ENCODE measurements around the gene LRRC52. TPM values are rescaled to one million over a fixed set of nuclear protein-coding genes. Genes with fewer than 3 reads are reported as not detected.

The LRRC52 gene
- total RNA-seq, 1 donor from 2014 or later, result not detected

DNA sequence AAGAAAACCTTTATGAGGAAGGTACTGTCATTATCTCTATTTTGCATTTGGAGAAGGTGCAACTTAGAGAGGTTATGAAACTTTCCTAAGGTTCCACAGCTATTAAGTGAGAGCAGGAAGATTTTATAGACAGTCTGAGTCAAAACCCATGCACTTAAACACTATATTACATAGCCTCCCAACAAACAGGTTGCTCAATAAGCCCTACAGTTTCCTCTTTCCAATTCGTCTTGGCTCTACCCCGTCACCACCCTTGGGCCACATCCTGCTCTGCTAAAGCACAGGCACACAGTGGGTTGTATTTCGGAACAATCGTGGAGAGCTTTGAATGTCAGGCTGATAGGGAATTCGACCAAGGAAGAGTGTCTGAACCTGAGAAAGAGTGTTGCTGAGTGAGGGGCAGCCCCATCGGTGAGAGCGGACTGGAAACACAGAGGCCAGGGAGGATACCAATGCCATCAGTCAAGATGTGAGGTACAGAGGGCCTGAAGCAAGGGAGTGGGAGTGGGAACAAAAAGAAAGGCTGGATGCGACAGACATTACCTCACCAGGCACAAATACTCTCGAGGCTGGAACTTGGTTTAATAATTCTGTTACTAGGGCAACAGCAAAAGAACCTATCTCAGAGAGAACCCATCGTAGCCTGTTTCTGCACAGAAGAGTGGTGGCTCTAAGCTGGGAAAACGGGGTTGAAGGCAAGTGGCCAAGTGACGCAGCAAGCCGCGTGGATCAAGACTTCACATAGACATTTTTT, 6.3 kb upstream of the LRRC52 start:
- no peak for DNase-seq (ENCODE audit: low spot score)

DNA sequence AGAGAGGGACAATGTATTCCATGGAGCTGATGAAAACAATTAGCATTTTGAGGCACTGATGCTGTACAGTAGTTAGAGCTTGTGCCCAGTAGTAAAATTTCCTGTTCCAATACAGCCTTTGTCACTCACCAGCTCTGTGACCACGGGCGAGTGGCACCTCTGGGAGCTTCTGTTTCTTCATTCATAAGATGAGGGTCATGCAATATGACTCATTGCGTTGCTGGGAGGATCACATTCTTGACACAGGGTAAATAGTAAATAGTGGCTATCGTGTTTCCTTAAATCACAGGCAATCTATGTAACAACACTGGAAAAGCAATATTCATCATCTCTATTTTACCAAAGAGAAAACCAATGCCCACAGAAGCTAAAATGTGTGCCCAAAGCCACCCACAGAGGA, 4.5 kb upstream of the LRRC52 start:
- peak; percentile 39 for DNase-seq (ENCODE audit: low spot score)

DNA sequence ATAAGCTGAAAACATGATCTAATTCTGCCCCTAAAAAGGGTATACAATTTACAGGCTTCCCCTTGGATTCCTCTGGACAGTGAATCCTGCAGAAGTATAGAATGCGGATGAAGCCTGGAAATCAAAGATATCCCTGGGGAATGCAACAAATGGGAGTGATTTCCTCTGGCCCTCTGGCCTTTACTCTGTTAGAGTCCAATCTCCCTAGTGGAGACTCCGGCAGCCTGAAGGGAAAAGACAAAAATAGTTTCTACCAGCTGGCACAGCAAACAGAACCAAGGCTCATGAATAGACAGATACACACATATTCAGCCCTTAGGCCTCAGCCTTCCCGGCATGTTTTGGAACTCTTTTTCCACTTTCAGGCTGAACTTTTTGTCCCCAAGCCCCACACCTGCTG, 3.9 kb upstream of the LRRC52 start:
- DNase-seq (ENCODE audit: low spot score), result no peak

DNA sequence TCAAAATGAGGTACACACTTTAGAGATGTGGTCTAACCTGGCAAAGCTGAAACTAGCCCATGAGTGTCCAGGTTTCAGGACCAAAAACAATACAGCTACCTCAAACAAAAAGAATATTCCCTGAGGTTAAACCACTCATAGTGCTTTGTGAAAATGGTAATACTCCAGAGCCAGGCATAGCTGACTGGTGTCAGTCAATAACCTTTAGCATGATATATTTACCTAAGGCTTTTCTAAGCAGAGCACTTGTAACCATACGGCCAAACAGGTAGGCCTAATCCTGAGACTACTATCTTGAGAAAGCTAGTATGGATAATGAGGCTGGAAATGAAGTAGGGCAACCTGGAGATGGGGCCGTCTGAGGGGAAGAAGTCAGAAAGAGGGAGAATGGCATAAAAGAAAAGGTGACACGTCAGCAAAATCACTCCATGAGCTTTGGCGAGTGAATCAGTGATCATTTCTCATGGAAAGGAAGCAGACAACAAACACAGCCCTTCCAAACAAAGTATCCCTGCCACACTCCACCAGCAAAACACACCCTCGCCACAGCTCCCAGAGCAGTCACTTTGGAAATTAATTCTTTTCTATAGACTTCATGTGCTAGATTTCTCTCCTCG, 1.7 kb upstream of the LRRC52 start:
- DNase-seq (ENCODE audit: low spot score), result no peak

DNA sequence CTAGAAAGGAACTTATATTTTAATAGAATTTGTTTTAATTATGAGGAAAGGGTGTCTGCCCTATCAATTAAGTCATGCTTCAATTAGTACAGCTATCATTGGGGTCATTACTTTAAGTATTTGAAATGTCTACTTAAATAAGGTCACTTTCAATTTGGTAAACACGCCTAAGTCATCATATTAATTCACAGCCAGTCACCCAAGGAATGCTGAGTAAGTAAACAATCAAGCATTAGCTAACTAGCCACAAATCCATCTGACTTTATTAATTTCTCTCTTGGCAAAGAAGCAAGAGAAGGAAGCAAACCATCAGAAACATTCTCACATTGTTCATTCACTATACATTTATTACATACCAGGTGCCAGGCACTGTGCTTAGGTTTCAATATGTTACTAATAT, 1.2 kb upstream of the LRRC52 start:
- DNase-seq (ENCODE audit: low spot score), result no peak

DNA sequence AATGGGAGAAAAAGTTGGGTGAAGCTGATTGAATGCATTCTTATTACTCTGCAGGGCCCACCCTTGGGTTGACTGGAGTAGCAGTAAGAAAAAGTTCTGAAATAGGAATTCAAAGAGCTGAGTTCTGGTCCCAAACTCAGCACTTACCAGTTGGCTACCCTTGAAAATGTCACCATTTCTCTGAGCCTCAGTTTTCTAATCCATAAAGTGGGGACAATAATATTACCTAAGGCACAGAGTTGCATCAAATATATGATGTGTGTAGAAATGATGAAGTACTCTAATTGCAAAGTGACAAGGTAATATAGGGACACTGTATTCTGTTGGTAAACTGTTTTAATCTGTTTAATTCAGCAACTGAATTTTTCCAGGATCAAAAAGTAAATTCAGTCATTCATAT, 1.2 kb downstream of the LRRC52 start:
- no peak for DNase-seq (ENCODE audit: low spot score)

DNA sequence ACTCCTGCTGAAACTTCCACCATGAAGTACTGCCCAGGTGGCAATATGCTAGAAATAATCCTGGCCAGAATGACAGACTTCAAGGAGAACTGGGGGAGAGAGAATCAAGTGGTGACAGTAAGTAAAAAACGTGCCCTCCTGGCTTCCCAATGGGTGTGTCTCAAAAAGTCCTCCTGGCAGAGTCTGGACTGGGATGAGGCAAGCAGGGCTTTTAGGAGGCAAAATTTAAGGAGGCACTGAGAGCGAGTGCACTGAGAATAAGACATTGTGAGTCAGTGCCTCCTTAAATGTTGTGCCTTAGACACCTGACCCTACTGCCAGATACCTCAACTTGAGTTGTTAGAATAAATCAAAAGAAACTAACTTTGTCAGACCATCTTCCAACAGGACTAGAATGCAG, 2.2 kb downstream of the LRRC52 start:
- DNase-seq (ENCODE audit: low spot score), result no peak

DNA sequence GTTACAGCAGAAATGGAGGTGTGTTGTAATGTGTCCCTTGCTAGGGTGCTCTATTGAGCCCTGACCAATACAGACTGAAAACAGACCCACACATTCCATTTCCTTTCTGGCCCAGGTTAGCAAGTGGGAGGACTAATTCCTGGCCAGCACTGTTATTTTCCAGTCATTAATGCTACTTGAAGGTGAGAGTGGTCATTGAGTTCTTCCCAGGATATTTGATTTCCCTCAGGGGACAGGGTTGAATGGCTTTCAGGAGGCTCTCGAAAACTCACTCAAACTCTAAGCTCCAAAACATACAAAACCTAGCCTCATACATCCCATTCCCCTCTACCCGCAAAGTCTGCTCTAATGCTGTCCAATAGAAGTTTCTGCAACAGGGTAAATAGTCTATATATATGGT, 6.2 kb downstream of the LRRC52 start:
- DNase-seq (ENCODE audit: low spot score), result no peak

DNA sequence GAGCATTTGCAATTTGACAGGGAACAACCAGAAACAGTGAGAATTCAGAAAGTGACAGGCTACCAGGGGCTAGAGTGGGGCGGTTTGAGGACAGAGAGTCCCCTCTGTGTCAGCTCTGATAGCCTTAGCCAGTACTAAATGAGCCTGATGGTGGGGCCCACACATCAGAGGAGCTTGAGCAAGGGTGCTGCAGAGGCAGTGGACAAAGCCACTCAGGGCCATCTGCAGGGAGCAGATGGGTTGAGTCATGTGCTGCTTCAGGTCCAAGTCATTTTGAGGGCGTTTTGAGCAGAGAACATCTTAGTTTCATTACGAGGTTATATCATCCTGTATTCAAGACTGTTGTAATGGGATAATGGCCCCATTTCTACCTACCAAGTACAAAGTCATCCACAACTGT, 7.7 kb downstream of the LRRC52 start:
- DNase-seq (ENCODE audit: low spot score), result no peak

DNA sequence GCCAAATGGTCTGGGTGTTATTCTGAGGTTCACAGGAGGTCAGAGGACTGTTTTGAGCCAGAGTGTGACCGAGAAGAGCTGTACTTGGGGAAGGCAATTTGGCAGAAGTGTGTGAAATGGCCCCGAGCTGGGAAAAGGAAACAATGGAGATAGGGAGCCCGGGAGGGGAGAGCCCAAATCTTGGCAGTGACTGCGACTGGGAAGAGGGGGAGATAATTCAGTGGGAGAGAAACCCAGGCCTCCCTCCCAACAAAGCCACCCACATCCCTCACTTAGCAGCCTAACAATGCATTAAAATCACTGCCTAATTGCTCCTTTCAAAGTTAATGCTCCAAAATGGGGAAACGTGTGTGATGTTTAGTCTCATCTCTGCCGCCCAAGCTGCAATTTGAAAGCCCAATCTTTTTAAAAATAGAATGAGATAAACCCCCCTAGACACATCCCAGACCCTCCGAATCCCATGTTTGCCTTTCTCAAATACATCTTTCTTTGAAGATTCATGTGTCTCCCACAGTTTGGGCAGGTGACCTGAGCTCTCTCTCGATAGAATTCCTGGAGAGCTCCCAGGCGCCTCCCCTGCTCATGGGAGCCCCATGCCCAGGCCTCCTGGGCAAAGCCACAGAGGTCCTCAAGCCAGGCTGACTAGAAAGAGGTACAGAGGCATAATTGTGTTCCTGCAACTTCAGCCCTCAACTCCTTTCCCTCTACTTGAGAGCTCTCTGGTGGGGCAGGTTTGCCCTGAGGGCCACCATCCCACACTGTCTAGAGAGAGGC, 17.3 kb downstream of the LRRC52 start:
- DNase-seq (ENCODE audit: low spot score), result no peak

DNA sequence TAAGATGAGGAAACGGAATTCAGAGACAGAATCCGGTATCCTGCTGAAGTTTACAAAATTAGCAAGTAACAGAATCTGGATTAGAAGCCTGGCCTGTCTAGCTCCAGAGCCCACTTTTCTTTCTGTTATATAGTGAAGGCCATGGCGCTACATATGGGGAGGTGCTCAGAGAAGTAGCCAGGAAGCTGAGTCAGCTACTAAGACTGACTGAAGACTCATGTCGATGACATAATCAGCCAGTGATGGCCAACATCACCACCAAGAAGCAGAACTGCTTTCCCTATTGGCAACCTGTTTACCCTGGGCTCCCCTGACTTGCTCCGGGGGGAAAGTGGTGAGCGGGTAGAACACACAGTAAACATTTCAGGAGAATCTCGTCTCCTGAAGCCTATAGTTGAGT, 18.8 kb downstream of the LRRC52 start:
- no peak for DNase-seq (ENCODE audit: low spot score)

DNA sequence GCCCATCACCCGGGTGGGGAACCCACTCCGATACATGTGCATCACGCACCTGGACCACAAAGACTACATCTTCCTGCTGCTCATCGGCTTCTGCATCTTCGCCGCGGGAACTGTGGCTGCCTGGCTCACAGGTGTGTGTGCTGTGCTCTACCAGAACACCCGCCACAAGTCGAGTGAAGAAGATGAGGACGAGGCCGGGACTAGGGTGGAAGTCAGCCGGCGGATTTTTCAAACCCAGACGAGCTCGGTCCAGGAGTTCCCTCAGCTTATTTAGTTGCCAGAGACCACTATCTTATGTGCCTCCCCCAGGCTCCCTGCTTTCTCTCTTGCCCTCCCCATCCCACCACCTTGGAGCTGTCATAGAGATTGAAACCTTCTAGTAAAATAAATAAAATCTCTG, 19.8 kb downstream of the LRRC52 start:
- DNase-seq (ENCODE audit: low spot score), result no peak

DNA sequence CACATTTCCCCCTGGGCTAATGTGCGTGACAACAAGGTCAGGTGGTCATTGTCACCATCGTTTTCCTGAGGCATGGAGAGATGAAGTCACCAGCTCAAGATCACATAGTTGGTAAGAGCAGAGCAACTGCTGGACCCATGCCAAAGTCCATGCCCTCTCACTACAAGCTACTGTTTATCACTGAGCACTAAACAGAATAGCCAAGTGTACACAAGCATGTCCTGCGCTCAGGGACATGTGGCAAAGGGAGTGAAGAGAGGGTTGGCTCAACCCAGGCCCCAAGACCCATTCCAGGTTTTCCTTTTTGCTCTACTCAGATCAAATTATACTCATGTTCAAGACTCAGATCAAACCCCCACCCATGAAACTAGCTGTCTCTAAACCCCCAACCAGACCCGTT, 20.8 kb downstream of the LRRC52 start:
- no peak for DNase-seq (ENCODE audit: low spot score)

DNA sequence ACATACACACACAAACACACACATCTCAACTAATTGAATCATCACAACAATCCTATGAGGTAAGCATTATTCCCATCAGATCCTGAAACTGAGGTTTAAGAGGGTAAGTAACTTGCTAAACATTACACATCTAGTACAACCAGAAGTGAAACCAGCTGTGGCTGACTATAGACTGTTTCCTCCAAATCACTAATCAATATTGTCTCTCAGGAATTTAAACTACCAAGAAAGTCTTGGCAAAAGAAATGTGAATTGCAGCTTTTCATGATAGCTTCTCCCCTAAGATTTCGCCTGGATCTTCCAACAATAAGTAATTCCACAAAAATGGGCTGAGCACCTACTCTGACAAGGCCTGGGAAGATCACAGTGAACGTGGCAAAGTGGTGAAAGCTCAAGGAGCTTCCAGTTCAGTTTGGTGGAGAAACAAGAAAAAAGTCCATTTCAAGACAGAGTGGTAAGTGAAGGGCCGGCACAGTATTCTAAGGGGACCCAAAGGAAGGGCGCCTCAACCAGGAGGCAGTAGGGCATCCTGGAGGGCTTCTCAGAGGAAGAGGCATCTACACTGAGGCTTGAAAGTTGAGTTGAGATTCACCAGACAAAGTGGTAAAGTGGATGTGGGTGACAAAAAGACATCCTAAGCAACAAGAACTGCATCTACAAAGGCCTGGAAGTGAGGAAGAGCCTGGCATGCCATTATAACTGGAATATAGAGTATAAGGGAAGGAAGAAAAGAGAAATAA, 22.1 kb downstream of the LRRC52 start:
- no peak for DNase-seq (ENCODE audit: low spot score)

DNA sequence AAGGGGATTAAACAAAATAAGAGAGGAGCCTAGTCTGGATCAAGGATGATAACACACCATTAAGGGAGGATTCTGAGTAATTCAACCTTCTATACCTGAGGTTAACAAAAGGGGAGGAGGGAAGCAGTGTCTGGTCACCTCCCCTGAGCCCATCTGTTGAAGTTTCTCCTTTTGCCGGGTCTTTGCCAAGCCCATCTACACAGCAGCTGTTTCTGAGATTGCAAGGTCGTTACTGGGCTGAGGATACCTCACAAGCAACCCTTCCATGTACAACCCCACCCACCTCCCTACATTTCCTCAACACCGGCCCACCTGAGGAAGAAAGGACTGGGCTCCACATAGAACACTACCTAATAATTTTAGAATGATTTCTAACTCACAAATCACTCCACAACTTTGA, 26.3 kb downstream of the LRRC52 start:
- DNase-seq (ENCODE audit: low spot score), result no peak

DNA sequence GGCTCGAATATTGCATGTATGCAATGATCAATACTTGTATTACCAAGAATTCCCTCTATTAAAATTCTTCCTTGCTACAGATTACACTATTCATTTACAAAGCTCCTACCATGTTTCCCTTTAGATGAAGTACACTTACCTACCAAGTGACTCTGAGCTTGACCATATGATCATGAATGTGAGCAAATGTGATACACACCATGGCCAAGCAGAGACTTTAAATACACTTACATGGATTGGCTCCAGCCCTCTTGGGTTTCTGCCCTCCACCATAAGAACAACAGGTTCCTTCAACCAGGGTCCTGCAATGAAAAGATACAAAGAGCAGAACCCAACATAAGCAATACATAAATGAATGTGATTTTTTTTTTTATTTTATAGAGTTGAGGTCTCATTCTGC, 30.0 kb downstream of the LRRC52 start:
- DNase-seq (ENCODE audit: low spot score), result no peak

DNA sequence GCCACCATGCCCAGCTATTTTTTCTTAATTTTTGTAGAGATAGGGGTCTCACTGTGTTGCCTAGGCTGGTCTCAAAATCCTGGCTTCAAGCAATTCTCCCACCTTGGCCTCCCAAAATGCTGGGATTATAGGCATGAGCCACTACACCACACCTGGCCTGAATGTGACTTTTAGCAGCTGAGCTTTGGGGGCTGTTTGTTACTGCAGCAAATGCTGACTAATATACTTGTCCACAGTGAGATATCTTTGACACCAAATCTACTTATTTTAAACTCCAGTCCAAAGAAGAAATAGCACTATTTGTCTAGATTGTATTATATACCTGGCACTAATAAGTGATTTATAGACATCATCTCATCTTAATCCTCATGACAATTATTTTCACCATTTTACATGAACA, 30.5 kb downstream of the LRRC52 start:
- DNase-seq (ENCODE audit: low spot score), result no peak

DNA sequence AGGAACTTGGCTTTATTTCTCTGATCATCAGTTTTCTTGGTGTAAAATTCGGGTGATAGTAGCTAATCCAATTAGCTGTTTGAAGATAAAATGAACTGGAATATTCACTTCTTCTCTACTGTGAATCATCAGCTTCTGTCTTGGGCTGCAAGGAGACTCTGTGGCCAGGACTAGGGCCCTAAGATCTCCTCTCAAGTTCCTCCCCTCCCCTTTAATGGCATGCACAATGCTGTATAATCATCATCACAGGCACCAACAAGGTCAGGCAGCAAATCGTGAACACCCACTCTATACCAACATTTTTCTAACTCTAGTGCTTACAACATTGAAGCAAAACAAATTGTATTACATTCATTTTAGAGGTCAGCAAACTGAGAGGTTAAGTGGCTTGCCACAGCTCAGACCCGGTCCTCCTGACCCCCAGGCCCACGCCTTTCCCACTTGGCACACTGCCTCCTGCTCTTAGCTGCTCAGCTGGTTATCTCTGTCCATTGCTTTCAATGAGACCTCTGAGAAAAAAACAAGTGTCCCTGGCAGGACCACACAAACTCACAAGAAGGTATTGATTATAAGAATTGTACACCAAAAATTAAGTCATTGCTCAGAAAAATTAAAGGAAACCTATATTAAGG, 31.8 kb downstream of the LRRC52 start:
- DNase-seq (ENCODE audit: low spot score), result no peak

DNA sequence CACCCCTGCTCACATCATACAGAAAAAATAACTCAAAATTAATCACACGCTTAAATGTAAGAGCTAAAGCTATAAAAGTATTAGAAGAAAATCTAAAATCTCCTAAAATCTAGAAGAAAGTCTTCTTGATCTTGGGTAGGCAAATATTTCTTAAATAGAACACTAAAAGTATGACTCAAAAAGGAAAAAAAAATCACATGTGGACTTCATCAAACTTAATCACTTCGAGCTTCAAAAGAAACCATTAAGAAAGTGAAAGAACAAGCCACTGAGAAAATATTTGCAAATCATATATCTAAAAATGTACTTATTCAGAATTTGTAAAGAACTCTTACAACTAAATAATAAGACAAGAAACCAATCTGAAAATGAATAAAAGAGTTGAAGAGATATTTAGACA, 32.7 kb downstream of the LRRC52 start:
- DNase-seq (ENCODE audit: low spot score), result no peak

DNA sequence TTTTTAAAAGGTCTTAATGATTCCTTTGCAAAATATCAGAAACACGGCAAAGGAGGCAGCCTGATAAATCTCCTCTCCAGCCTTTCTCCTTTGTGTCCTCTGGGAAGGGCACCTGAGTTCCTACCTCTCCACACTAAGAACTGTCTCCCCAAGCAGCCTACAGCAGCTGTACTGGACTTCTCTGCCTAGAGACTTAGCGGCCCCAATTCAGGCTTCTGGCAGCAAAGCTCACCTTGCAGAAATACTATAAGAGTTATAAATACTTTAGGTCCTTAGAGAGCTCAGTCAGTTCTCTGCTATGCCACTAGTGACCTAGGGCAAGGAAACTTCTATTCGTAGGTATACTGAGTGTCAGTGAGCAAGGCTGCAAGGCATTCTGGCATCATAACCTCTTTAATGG, 33.9 kb downstream of the LRRC52 start:
- no peak for DNase-seq (ENCODE audit: low spot score)

DNA sequence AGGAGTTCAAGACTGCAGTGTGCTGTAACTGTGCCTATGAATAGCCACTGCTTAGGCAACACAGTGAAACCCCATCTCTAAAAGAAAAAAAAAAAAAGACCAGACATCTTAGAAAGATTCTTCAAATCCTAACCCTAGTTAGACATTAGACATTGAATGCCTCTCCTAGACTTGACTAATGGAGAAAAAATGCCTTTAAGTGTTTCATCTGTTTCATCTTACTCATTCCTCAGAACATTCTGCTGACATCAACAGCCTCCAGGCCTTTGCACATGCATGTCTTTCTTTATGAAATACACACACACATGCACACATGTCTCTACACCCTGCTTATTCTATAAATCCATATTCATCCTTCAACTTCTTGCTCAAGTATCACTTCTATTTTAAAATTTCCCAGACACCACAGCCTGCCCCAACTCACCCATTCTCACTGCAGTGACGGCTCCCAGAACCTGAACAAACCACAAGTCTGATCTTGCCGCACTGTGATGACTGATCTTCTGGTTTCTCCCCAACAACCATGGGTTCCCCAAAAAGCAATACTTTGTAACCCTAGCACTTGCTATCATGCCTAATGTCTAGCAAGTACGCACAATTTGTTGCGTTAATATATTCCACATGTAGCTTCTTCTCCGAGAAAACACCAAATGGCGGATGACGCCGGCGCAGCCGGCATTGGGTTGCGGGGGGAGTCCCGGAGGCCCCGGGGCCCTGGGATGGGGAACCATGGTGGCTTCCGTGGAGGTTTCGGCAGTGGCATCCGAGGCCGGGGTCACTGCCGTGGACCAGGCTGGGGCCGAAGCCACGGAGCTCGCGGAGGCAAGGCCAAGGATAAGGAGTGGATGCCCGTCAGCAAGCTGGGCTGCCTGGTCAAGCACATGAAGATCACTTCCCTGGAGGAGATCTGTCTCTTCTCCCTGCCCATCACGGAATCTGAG, 37.4 kb downstream of the LRRC52 start:
- no peak for DNase-seq (ENCODE audit: low spot score)

All from mucosa of gallbladder (tissue), 1 donor.